Sigmoid colon (tissue), 3 donors: ENCODE results near the gene NT5C3A.

Experiments
- POLR2A ChIP-seq, 2 donors: fragments of 450-650 bp; IDR thresholded peaks; one replicate each; pipeline ENCODE4 v1.6.1; 2016; ENCODE audit warnings: antibody characterized with exemption in 2 of 2, mild to moderate bottlenecking in 2 of 2, moderate library complexity in 2 of 2
- TF ChIP-seq, protein P1 (sequence below), 4 experiments: fragments of 450-650 bp in 3 of 4; fragments of 200-600 bp in 1 of 4; IDR thresholded peaks; one replicate each; pipeline ENCODE4 v1.5.1; 2016 to 2019; ENCODE audit warnings: antibody characterized with exemption in 4 of 4, mild to moderate bottlenecking in 3 of 4, moderate library complexity in 2 of 4

DNA sequence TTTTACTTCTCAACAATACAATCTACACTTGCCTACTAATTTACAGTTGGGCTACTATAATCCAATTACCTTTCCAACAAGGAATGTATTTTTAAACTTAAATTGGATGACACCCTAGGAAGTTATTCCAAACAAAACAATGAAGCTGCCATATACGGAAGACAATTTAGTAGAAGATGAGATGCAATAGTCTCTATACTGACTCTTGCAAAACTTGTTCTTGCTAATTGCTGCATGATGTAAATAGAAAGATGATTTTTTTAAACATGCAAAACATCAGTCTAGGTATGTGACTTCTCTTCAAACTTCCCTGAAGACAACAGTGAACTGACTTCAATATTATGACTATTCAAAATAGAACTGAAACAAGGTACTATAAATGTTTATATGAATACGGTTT lies 17.6 kb downstream of the NT5C3A start:
- TF ChIP-seq POLR2A (IDR thresholded peaks at IDR 0.05) = no peak
- TF ChIP-seq, protein P1, sequence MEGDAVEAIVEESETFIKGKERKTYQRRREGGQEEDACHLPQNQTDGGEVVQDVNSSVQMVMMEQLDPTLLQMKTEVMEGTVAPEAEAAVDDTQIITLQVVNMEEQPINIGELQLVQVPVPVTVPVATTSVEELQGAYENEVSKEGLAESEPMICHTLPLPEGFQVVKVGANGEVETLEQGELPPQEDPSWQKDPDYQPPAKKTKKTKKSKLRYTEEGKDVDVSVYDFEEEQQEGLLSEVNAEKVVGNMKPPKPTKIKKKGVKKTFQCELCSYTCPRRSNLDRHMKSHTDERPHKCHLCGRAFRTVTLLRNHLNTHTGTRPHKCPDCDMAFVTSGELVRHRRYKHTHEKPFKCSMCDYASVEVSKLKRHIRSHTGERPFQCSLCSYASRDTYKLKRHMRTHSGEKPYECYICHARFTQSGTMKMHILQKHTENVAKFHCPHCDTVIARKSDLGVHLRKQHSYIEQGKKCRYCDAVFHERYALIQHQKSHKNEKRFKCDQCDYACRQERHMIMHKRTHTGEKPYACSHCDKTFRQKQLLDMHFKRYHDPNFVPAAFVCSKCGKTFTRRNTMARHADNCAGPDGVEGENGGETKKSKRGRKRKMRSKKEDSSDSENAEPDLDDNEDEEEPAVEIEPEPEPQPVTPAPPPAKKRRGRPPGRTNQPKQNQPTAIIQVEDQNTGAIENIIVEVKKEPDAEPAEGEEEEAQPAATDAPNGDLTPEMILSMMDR (IDR thresholded peaks at IDR 0.05) = no peak
